D721Med (cell line): ENCODE results near the gene RFESD.
A peak's percentile ranks its signal among the peaks of the same experiment; 100 is the strongest.

Experiments
- DNase-seq: peaks from one replicate; pipeline ENCODE4 v3.0.0; 2011; ENCODE audit warnings: low spot score; ENCODE audit not compliant: insufficient read length
- FAIRE-seq: peaks from 2 replicates; lab custom pipeline; 2011; peaks lifted over from hg19 to GRCh38; lab: Jason Lieb, UNC
- CTCF ChIP-seq: IDR thresholded peaks from 2 replicates; pipeline ENCODE4 v1.5.1; 2012; ENCODE audit warnings: mild to moderate bottlenecking, control low read depth; ENCODE audit not compliant: insufficient read depth; ENCODE audit errors: missing control alignments

RFESD gene

GRCh38 chr5:95671826-95672225, 25.2 kb downstream of the RFESD start:
- TF ChIP-seq CTCF = no peak
- FAIRE-seq = no peak
- no peak for DNase-seq

- TF ChIP-seq CTCF = no peak
- no peak for FAIRE-seq
- no peak for DNase-seq
These were observed 26.1 kb downstream of the RFESD start for GRCh38 chr5:95672641-95673040.

GRCh38 chr5:95673081-95673480, 26.5 kb downstream of the RFESD start:
- DNase-seq (no peak), FAIRE-seq (peak; percentile 38)
- no peak for TF ChIP-seq CTCF

GRCh38 chr5:95682891-95683290, 36.3 kb downstream of the RFESD start, which contains the start of gene SPATA9:
Gene SPATA9, minus strand, starts transcription at chr5:95682991. Its CDS starts 137 bp downstream, at chr5:95682854.
- no peak for DNase-seq
- FAIRE-seq = no peak
- TF ChIP-seq CTCF = no peak

GRCh38 chr5:95684361-95684760, 37.8 kb downstream of the RFESD start:
- FAIRE-seq (no peak), DNase-seq (no peak)
- TF ChIP-seq CTCF = no peak

GRCh38 chr5:95686651-95687050, 40.1 kb downstream of the RFESD start:
- DNase-seq (no peak), FAIRE-seq (no peak)
- no peak for TF ChIP-seq CTCF

GRCh38 chr5:95689680-95690079, 43.1 kb downstream of the RFESD start:
- FAIRE-seq (no peak), DNase-seq (no peak)
- TF ChIP-seq CTCF = no peak
